ENCODE measurements around the gene MAPK8IP3.
"Not testable (repeated sequence)": the region's sequence is repeated elsewhere in the genome, so short reads cannot be mapped to it uniquely, and the experiment has no call there.

Gene MAPK8IP3

DNA sequence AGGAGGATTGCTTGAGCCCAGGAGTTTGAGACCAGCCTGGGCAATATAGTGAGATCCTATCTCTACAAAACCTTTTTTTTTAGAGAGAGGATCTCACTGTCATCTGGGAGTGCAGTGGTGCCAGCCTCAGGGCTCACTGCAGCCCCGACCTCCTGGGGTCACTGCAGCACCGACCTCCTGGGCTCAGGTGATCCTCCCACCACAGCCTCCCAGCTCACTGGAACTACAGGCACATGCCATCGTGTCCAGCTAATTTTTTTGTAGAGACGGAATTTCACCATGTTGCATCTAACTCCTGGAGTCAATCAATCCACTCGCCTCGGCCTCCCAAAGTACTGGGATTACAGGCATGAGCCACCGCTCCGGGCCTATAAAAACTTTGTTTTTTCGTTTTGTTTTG, 15.4 kb downstream of the MAPK8IP3 start:
- H3K27ac ChIP-seq (ENCODE audit: low read depth, low read length): no peak overlapping the region
- H3K27me3 ChIP-seq (ENCODE audit: control insufficient read depth, insufficient read depth, low read length): no peaks in the 10 kb centered on the region
- no peaks in the 10 kb centered on the region for H3K4me1 ChIP-seq (ENCODE audit: control insufficient read depth, insufficient read depth, low read length)
- peaks cover 5% of the 10 kb centered on the region for H3K36me3 ChIP-seq (ENCODE audit: control insufficient read depth, insufficient read depth, low read length)
- no peak overlapping the region for H3K9ac ChIP-seq (ENCODE audit: low read length)
- no peak overlapping the region for H3K4me3 ChIP-seq (ENCODE audit: low read length)

DNA sequence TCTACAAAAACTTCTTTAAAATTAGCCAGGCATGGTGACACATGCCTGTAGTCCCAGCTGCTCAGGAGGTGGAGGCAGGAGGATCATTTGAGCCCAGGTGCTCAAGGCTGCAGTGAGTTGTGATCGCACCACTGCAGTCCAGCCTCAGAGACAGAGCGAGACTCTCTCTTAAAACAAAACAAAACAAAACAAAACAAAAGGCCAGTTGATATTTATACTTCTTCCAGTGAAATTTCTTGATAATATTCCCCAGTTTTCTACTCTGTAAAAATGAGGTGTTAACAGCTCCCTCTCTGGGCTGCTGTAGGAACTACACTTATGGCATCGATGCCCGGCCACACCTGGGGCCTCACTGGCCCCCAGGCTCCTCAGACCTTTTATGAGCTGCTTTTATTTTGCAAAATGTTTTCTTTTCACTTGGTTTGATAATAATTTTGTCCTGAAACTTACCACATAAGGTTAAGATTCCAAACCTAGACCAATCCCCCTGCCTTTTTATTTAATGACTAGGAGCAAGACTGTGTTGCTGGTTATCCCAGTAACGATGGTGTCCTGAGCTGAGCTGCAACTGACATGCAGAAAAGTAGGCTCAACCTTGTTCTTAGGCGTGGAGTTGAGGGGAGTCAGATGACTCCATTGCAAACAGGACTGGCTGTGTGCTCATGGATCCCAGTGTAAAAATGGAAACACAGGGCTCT, 17.6 kb downstream of the MAPK8IP3 start:
- Histone ChIP-seq H3K4me1 (ENCODE audit: control insufficient read depth, insufficient read depth, low read length) (no peaks in the 10 kb centered on the region), H3K36me3 (ENCODE audit: control insufficient read depth, insufficient read depth, low read length) (peaks cover 14% of the 10 kb centered on the region), H3K9ac (ENCODE audit: low read length) (no peak overlapping the region), H3K4me3 (ENCODE audit: low read length) (no peak overlapping the region), H3K27me3 (ENCODE audit: control insufficient read depth, insufficient read depth, low read length) (no peaks in the 10 kb centered on the region), H3K27ac (ENCODE audit: low read depth, low read length) (no peak overlapping the region)

DNA sequence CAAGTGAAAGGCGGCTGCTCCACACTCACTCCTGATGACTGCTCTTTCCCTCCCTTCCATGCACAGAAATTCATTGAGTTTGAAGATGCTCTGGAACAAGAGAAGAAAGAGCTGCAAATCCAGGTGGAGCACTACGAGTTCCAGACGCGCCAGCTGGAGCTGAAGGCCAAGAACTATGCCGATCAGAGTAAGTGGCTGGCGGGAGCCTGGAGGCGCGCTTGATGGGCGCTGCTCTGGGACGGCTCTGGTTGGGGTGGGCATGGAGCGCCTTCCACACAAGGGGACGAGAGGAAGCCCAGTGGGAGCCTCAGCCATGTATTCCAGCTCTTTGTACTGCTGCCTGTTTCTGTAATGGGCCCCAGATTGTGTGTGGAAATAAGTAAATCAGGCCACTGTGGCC, 18.5 kb downstream of the MAPK8IP3 start:
- no peaks in the 10 kb centered on the region for H3K4me1 ChIP-seq (ENCODE audit: control insufficient read depth, insufficient read depth, low read length)
- H3K4me3 ChIP-seq (ENCODE audit: low read length): no peak overlapping the region
- no peak overlapping the region for H3K27ac ChIP-seq (ENCODE audit: low read depth, low read length)
- peaks cover 17% of the 10 kb centered on the region for H3K36me3 ChIP-seq (ENCODE audit: control insufficient read depth, insufficient read depth, low read length)
- H3K9ac ChIP-seq (ENCODE audit: low read length): no peak overlapping the region
- H3K27me3 ChIP-seq (ENCODE audit: control insufficient read depth, insufficient read depth, low read length): no peaks in the 10 kb centered on the region

DNA sequence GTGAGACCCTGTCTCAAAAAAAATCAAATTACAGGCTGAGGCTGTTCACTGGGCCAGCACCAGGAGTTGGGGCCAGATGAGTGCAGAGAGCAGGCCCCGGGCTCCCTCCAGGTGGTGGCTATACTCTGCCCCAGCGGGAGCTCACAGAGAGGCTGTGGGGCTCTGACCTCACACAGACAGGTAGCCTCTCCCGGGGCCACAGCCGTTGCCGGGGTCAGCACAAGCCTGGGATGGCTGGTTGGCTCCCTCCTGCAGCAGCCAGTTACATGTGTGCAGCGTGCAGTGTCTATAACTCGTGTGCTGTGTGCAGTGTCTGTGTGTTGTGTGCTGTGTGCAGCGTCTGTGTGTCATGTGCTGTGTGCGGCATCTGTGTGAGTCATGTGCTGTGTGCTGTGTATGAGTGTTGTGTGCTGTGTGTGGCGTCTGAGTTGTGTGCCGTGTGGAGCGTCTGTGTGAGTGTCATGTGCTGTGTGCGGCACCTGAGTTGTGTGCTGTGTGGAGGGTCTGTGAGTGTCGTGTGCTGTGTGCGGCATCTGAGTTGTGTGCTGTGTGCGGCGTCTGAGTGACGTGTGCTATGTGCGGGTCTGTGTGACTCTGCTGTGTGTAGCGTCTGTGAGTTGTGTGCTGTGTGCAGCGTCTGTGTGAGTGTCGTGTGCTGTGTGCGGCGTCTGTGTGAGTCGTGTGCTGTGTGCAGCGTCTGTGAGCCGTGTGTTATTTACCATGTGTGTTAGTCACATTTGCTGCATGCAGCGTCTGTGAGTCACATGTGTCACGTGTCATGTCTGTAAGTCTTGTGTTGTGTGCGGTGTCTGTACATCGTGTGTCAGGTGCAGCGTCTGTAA, 20.9 kb downstream of the MAPK8IP3 start:
- H3K27me3 ChIP-seq (ENCODE audit: control insufficient read depth, insufficient read depth, low read length): no peaks in the 10 kb centered on the region
- peaks cover 17% of the 10 kb centered on the region for H3K36me3 ChIP-seq (ENCODE audit: control insufficient read depth, insufficient read depth, low read length)
- H3K27ac ChIP-seq (ENCODE audit: low read depth, low read length): no peak overlapping the region
- H3K4me1 ChIP-seq (ENCODE audit: control insufficient read depth, insufficient read depth, low read length): no peaks in the 10 kb centered on the region
- no peak overlapping the region for H3K4me3 ChIP-seq (ENCODE audit: low read length)
- H3K9ac ChIP-seq (ENCODE audit: low read length): no peak overlapping the region

DNA sequence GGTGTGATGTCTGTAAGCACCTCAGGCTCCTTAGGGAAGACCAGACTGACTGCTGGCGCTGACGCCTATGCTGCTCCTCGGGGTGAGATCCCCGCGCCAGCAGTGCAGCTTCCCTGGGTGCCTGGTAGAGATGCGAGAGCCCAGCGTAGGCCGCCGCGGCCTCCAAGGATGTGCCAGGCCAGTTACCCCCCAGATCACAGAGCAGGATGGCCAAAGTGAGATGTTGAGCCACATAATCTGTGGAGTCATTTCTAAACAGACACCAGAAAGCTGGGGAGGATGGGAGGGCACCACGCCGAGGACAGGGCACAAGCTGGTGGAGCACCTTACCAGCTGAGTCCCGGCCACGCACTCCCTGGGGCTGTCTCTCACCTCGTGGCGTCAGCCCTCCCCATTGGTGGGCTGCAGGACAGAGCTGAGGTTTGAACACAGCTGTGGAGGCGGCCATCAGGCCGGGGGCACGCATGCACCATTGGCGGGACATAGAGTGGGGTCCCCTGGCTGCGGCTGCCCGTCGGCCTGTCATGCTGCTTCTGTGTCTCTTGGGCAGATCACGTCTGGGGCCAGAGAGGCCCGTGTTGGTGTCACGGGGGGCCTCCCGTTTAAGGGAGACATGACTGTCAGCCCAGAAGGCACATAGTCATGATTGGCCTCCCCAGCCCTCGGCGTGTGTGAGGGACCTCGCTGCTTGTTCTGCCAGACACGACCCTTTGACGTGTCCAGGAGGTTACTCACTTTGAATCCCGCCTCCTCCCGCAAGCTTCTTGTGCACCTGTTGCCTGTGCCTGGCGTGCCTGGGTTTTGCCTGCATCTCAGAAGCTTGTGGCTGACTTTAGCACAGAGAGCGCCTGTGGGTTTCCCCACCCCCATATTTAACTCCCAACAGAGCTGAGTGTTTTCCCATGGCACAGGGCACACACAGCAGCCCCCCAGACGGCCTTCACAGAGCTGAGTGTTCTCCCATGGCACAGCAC, 21.9 kb downstream of the MAPK8IP3 start:
- H3K36me3 ChIP-seq (ENCODE audit: control insufficient read depth, insufficient read depth, low read length): peaks cover 21% of the 10 kb centered on the region
- H3K27me3 ChIP-seq (ENCODE audit: control insufficient read depth, insufficient read depth, low read length): no peaks in the 10 kb centered on the region
- no peak overlapping the region for H3K4me3 ChIP-seq (ENCODE audit: low read length)
- no peaks in the 10 kb centered on the region for H3K4me1 ChIP-seq (ENCODE audit: control insufficient read depth, insufficient read depth, low read length)
- no peak overlapping the region for H3K27ac ChIP-seq (ENCODE audit: low read depth, low read length)
- no peak overlapping the region for H3K9ac ChIP-seq (ENCODE audit: low read length)

DNA sequence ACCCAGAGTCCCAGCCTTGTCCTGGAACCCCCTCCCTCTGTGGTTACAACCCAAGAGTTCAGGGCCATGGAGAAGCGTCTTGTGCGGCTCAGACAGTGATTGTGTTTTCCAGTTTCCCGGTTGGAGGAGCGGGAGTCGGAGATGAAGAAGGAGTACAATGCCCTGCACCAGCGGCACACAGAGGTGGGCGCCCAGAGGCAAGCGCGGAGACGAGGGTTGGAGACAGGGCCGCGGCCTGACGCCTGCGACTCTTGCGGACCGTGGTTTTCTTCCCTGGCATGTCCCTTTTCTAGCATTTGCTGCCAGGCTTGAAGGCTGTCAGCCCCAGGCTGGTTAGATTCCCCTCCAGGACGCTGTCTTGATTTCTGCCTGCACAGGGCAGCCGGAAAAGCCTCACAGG, 23.0 kb downstream of the MAPK8IP3 start:
- peaks cover 26% of the 10 kb centered on the region for H3K36me3 ChIP-seq (ENCODE audit: control insufficient read depth, insufficient read depth, low read length)
- no peaks in the 10 kb centered on the region for H3K4me1 ChIP-seq (ENCODE audit: control insufficient read depth, insufficient read depth, low read length)

DNA sequence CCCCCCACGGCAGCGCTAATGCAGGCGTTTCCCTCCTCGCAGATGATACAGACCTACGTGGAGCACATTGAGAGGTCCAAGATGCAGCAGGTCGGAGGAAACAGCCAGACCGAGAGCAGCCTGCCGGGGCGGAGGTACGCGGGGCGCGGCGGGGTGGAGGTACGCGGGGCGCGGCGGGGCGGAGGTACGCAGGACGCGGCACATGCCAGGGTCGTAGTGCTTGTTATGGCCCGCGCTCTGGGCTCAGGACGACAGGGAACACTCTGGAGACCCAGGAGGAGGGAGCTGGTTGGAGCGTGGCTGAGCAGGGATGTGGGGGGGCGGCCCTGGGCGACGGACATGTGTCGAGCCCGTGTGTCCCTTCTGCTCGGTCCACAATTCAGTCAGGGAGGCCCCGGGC, 23.4 kb downstream of the MAPK8IP3 start:
- no peak overlapping the region for H3K4me3 ChIP-seq (ENCODE audit: low read length)
- no peaks in the 10 kb centered on the region for H3K27me3 ChIP-seq (ENCODE audit: control insufficient read depth, insufficient read depth, low read length)
- H3K9ac ChIP-seq (ENCODE audit: low read length): no peak overlapping the region
- H3K36me3 ChIP-seq (ENCODE audit: control insufficient read depth, insufficient read depth, low read length): peaks cover 28% of the 10 kb centered on the region
- no peaks in the 10 kb centered on the region for H3K4me1 ChIP-seq (ENCODE audit: control insufficient read depth, insufficient read depth, low read length)
- H3K27ac ChIP-seq (ENCODE audit: low read depth, low read length): no peak overlapping the region

More for the DNA sequence above, 23.0 kb downstream of the MAPK8IP3 start:
- Histone ChIP-seq H3K27me3 (ENCODE audit: control insufficient read depth, insufficient read depth, low read length) (no peaks in the 10 kb centered on the region), H3K27ac (ENCODE audit: low read depth, low read length) (no peak overlapping the region), H3K4me3 (ENCODE audit: low read length) (no peak overlapping the region), H3K9ac (ENCODE audit: low read length) (no peak overlapping the region)

DNA sequence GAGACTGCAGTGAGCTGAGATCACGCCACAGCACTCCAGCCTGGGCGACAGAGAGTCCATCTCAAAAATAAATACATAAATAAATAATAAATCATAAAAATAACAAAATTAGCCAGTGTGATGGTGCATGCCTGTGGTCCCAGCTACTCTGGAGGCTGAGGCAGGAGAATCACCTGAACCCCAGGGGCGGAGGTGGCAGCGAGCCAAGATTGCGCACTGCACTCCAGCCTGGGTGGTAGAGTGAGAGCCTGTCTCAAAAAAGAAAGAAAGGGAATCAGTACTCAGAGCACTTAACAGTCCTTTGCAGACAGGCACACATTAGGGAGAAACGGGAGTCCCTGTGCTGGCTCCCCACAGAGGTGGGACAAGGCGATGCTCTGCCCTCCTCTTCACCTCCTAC, 25.1 kb downstream of the MAPK8IP3 start:
- no peaks in the 10 kb centered on the region for H3K27me3 ChIP-seq (ENCODE audit: control insufficient read depth, insufficient read depth, low read length)
- no peak overlapping the region for H3K4me3 ChIP-seq (ENCODE audit: low read length)
- no peak overlapping the region for H3K27ac ChIP-seq (ENCODE audit: low read depth, low read length)
- no peak overlapping the region for H3K9ac ChIP-seq (ENCODE audit: low read length)
- H3K4me1 ChIP-seq (ENCODE audit: control insufficient read depth, insufficient read depth, low read length): no peaks in the 10 kb centered on the region
- peaks cover 31% of the 10 kb centered on the region for H3K36me3 ChIP-seq (ENCODE audit: control insufficient read depth, insufficient read depth, low read length)

DNA sequence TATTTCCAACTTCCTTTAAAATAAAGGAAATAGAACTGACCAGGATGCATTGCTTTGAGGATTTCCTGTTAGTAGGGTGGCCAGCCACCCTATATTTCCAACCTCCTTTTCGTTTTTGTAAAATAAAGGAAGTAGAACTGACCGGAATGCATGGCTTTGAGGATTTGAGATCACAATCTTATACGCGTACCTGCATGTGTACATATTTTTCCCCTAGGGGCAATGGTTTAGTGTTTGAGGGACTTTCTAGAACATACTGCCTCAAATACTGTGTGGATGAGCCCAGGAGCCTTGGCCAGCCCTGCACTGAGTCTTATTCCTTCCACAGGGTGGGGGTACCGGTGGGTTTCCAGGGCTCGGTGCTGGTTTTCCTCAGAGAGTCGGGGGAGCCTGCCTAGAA, 25.6 kb downstream of the MAPK8IP3 start:
- H3K4me1 ChIP-seq (ENCODE audit: control insufficient read depth, insufficient read depth, low read length): no peaks in the 10 kb centered on the region
- H3K27me3 ChIP-seq (ENCODE audit: control insufficient read depth, insufficient read depth, low read length): no peaks in the 10 kb centered on the region
- no peak overlapping the region for H3K27ac ChIP-seq (ENCODE audit: low read depth, low read length)
- H3K36me3 ChIP-seq (ENCODE audit: control insufficient read depth, insufficient read depth, low read length): peaks cover 28% of the 10 kb centered on the region
- H3K9ac ChIP-seq (ENCODE audit: low read length): no peak overlapping the region
- H3K4me3 ChIP-seq (ENCODE audit: low read length): no peak overlapping the region

DNA sequence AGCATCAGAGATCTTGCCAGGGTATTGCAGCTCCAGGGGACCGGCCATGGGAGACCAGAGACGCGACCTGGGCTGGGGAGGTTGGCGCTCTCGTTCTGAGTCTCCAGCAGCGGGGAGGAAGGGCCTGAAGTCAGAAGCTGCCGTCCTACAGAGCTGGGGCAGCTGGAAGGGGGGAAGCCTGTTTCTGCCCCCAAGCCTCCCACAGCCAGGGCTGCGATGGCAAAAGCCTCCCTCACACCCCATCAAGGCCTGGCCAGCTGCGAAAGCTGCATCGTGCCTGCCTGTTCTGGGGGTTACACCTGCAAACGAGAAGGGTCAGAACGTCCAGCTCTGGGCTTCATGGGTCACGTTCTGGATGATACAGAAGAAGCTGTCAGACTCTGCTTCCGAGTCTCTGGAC, 26.1 kb downstream of the MAPK8IP3 start:
- no peak overlapping the region for H3K4me3 ChIP-seq (ENCODE audit: low read length)
- H3K4me1 ChIP-seq (ENCODE audit: control insufficient read depth, insufficient read depth, low read length): no peaks in the 10 kb centered on the region
- H3K36me3 ChIP-seq (ENCODE audit: control insufficient read depth, insufficient read depth, low read length): peaks cover 23% of the 10 kb centered on the region
- no peak overlapping the region for H3K9ac ChIP-seq (ENCODE audit: low read length)
- no peaks in the 10 kb centered on the region for H3K27me3 ChIP-seq (ENCODE audit: control insufficient read depth, insufficient read depth, low read length)
- no peak overlapping the region for H3K27ac ChIP-seq (ENCODE audit: low read depth, low read length)

DNA sequence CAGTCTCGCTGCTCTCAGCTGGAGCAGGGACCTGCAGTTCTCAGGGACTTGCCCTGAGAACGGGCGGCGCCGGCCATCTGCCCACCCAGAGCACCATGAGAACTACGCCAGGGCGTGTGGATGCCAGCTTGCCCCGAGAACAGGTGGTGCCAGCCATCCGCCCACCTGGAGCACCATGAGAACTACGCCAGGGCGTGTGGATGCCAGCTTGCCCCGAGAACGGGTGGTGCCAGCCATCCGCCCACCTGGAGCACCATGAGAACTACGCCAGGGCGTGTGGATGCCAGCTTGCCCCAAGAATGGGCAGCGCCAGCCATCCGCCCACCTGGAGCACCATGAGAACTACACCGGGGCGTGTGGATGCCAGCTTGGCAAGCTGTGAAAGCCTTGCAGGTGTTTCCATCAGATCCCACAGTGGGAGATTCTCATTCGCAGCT, 26.6 kb downstream of the MAPK8IP3 start:
- peaks cover 22% of the 10 kb centered on the region for H3K36me3 ChIP-seq (ENCODE audit: control insufficient read depth, insufficient read depth, low read length)
- not testable (repeated sequence) for H3K4me3 ChIP-seq (ENCODE audit: low read length); H3K27me3 ChIP-seq (ENCODE audit: control insufficient read depth, insufficient read depth, low read length); H3K27ac ChIP-seq (ENCODE audit: low read depth, low read length); H3K4me1 ChIP-seq (ENCODE audit: control insufficient read depth, insufficient read depth, low read length); H3K9ac ChIP-seq (ENCODE audit: low read length)

DNA sequence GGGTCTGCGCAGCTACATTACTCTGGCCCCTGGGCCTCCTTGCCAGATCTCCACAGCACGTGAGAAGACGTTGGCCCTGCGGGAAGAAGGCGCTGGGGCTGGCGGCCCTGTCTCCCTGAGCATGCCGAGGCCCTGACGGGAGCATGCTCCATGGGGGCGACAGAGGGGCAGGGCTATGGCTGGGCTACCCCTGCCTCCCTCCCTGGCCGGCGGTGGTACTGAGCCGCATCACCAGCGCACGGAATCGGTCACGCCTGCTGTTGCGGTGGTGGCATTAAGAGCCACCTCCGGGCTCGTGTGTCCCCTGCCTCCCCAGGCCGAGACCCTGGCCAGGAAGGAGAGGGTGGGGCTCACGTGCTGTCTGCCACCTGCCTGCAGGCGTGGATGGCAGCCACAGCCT, 28.1 kb downstream of the MAPK8IP3 start:
- H3K27ac ChIP-seq (ENCODE audit: low read depth, low read length): no peak overlapping the region
- no peaks in the 10 kb centered on the region for H3K4me1 ChIP-seq (ENCODE audit: control insufficient read depth, insufficient read depth, low read length)
- no peak overlapping the region for H3K4me3 ChIP-seq (ENCODE audit: low read length)
- no peaks in the 10 kb centered on the region for H3K27me3 ChIP-seq (ENCODE audit: control insufficient read depth, insufficient read depth, low read length)
- H3K36me3 ChIP-seq (ENCODE audit: control insufficient read depth, insufficient read depth, low read length): peaks cover 18% of the 10 kb centered on the region
- H3K9ac ChIP-seq (ENCODE audit: low read length): no peak overlapping the region

Measured in rectal smooth muscle tissue (tissue), 1 donor.